Keratinocyte (primary cell): ENCODE data around the gene CAT. TPM values are rescaled to one million over a fixed set of nuclear protein-coding genes. Genes with fewer than 3 reads are reported as not detected.

Experiments
- DNase-seq: peaks from one replicate; pipeline ENCODE4 v3.0.0-alpha.2; 2011; ENCODE audit warnings: low read depth, missing footprints, low spot score
- FAIRE-seq: peaks from 2 replicates; lab custom pipeline; 2011; peaks lifted over from hg19 to GRCh38; lab: Jason Lieb, UNC
- H2AFZ ChIP-seq: 2 replicates; pipeline ENCODE4 v1.6.0; 2012; ENCODE audit warnings: low read length, control low read depth, inconsistent platforms; ENCODE audit not compliant: control insufficient read depth
- H3K27ac ChIP-seq: 2 replicates; pipeline ENCODE4 v1.5.1; 2011; ENCODE audit warnings: low read length; ENCODE audit not compliant: control insufficient read depth, insufficient read depth
- H3K27me3 ChIP-seq: 3 replicates; pipeline ENCODE4 v1.6.0; 2011; ENCODE audit warnings: low read length; ENCODE audit not compliant: control insufficient read depth, insufficient read depth; ENCODE audit errors: extremely low read depth
- H3K36me3 ChIP-seq, 2 experiments: 2 replicates in 1 of 2; 3 replicates in 1 of 2; pipeline ENCODE4 v1.5.1; 2011; ENCODE audit warnings: low read length in 2 of 2, mild to moderate bottlenecking in 1 of 2; ENCODE audit not compliant: control insufficient read depth in 2 of 2, insufficient read depth in 2 of 2; ENCODE audit errors: extremely low read depth in 1 of 2
- H3K4me1 ChIP-seq: 3 replicates; pipeline ENCODE4 v1.5.1; 2011; ENCODE audit warnings: low read length; ENCODE audit not compliant: control insufficient read depth, insufficient read depth; ENCODE audit errors: extremely low read depth
- H3K4me2 ChIP-seq: 3 replicates; pipeline ENCODE4 v1.6.0; 2011; ENCODE audit warnings: low read depth, low read length; ENCODE audit not compliant: control insufficient read depth, insufficient read depth; ENCODE audit errors: extremely low read depth
- H3K4me3 ChIP-seq, 3 experiments: fragments of 200-600 bp in 1 of 3; sonication (generic) in 1 of 3; 2 replicates in 2 of 3; 3 replicates in 1 of 3; pipeline ENCODE4 v1.5.1; 2011 to 2016; ENCODE audit warnings: low read length in 3 of 3, mild to moderate bottlenecking in 3 of 3, control low read depth in 2 of 3, inconsistent platforms in 1 of 3, low read depth in 1 of 3, mixed read lengths in 1 of 3, mixed run types in 1 of 3, moderate library complexity in 1 of 3; ENCODE audit not compliant: control insufficient read depth in 2 of 3, insufficient read depth in 2 of 3; ENCODE audit errors: extremely low read depth in 1 of 3
- H3K79me2 ChIP-seq: 2 replicates; pipeline ENCODE4 v1.6.0; 2012; ENCODE audit warnings: low read length; ENCODE audit not compliant: control insufficient read depth, insufficient read depth
- H3K9ac ChIP-seq: 3 replicates; pipeline ENCODE4 v1.6.0; 2011; ENCODE audit warnings: low read length; ENCODE audit not compliant: control insufficient read depth, insufficient read depth; ENCODE audit errors: extremely low read depth
- H3K9me1 ChIP-seq: 3 replicates; pipeline ENCODE4 v1.6.0; 2011; ENCODE audit warnings: low read length; ENCODE audit not compliant: control insufficient read depth, insufficient read depth; ENCODE audit errors: extremely low read depth
- H3K9me3 ChIP-seq: 2 replicates; pipeline ENCODE4 v1.5.1; 2012; ENCODE audit warnings: low read depth, low read length; ENCODE audit not compliant: control insufficient read depth
- H4K20me1 ChIP-seq: 3 replicates; pipeline ENCODE4 v1.6.0; 2011; ENCODE audit warnings: low read length; ENCODE audit not compliant: control insufficient read depth, insufficient read depth; ENCODE audit errors: extremely low read depth
- EZH2 ChIP-seq: IDR thresholded peaks from one replicate; pipeline ENCODE4 v1.6.1; 2012; ENCODE audit warnings: inconsistent platforms, mild to moderate bottlenecking, low read length, moderate library complexity
- dilution Hi-C: fragments of 300-500 bp; cut with MboI; formaldehyde crosslinking; loops from one replicate; pipeline ENCODE4 v1.7.0; 2020; ENCODE audit warnings: low sequenced_read_pairs; ENCODE audit not compliant: extremely low pct_ligation_motif_present
- polyA plus RNA-seq, 5 experiments: library from polyadenylated mRNA; depleted of rRNA in 3 of 5; stranded (reverse) in 3 of 5; stranded (forward) in 1 of 5; unstranded in 1 of 5; fragments of >200 nt; gene quantifications; 1 replicate in 1 of 5; 2 replicates in 3 of 5; 3 replicates in 1 of 5; pipeline versions ENCODE4 v1.2.1 to v1.2.3, GENCODE V29; 2011 to 2012; ENCODE audit warnings: missing spikeins in 2 of 5, low read depth in 1 of 5, low replicate concordance in 1 of 5
- TF ChIP-seq, protein P1 (sequence below), 3 experiments: IDR thresholded peaks in 1 of 3; conservative IDR thresholded peaks in 1 of 3; optimal IDR thresholded peaks in 1 of 3; 2 replicates in 2 of 3; 3 replicates in 1 of 3; pipeline versions ENCODE3 to v1.5.1; 2011; ENCODE audit warnings: low read length in 3 of 3, mild to moderate bottlenecking in 3 of 3, moderate library complexity in 2 of 3, control low read depth in 1 of 3, inconsistent platforms in 1 of 3; ENCODE audit not compliant: insufficient read depth in 2 of 3; ENCODE audit errors: extremely low read depth in 1 of 3

Gene CAT
- polyA plus RNA-seq, 1 donor (not counting 4 experiments of a cell fraction or from before 2014, with no cell fraction given) = 94.8 TPM

DNA sequence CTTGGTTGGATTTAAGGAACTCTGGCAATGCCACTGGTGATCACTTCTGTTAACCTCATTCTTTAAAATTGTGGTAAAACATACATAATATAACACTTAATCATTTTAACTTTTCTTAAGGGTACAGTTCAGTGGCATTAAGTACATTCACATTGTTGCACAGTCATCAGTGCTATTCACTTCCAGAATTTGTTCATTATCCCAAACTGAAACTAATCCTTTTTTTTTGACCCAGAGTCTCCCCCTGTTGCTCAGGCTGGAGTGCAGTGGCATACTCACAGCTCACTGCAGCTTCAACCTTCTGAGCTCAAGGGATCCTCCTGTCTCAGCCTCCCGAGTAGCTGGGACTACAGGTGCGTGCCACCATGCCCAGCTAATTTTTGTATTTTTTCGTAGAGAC is 64.2 kb downstream of the CAT start:
- dilution Hi-C loops = no loop called here
- FAIRE-seq (no peak), DNase-seq (no peak)
- no peaks in the 10 kb centered on the region for H4K20me1 ChIP-seq
- H3K79me2 ChIP-seq = no peaks in the 10 kb centered on the region
- H2AFZ ChIP-seq = no peak overlapping the region
- TF ChIP-seq, protein P1, sequence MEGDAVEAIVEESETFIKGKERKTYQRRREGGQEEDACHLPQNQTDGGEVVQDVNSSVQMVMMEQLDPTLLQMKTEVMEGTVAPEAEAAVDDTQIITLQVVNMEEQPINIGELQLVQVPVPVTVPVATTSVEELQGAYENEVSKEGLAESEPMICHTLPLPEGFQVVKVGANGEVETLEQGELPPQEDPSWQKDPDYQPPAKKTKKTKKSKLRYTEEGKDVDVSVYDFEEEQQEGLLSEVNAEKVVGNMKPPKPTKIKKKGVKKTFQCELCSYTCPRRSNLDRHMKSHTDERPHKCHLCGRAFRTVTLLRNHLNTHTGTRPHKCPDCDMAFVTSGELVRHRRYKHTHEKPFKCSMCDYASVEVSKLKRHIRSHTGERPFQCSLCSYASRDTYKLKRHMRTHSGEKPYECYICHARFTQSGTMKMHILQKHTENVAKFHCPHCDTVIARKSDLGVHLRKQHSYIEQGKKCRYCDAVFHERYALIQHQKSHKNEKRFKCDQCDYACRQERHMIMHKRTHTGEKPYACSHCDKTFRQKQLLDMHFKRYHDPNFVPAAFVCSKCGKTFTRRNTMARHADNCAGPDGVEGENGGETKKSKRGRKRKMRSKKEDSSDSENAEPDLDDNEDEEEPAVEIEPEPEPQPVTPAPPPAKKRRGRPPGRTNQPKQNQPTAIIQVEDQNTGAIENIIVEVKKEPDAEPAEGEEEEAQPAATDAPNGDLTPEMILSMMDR (optimal IDR thresholded peaks at IDR 0.05 in 1 of 3, IDR thresholded peaks at IDR 0.05 in 1 of 3, conservative IDR thresholded peaks at IDR 0.05 in 1 of 3; ENCODE audit: extremely low read depth in 1 of 3, insufficient read depth in 2 of 3, low read length in 3 of 3) = no peak
- TF ChIP-seq EZH2 = no peak
- no peak overlapping the region for H3K4me2 ChIP-seq
- no peak overlapping the region for H3K9ac ChIP-seq
- no peaks in the 10 kb centered on the region for H3K36me3 ChIP-seq
- H3K27ac ChIP-seq = no peak overlapping the region
- no peak overlapping the region for H3K4me3 ChIP-seq
- H3K9me3 ChIP-seq = no peaks in the 10 kb centered on the region
- H3K9me1 ChIP-seq = no peaks in the 10 kb centered on the region
- H3K4me1 ChIP-seq = peaks cover 2% of the 10 kb centered on the region
- peaks cover 3% of the 10 kb centered on the region for H3K27me3 ChIP-seq

DNA sequence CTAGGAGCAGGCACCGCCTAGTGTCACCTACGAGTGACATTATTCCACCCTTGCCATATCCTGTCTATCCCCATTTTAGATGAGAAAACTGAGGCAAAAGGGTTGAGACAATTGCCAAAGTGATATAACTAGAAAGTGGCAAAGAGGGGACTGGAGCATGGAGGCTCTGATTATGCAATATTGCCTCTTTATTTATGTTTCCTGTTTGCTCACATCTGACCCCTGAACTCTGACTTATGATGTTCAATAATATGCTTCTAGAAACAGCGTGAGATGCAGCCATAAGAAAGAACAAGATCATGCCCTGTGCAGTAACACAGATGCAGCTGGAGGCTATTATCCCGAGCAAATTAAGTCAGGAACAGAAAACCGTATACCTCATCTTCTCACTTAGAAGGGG is 67.1 kb downstream of the CAT start:
- Histone ChIP-seq H2AFZ (no peak overlapping the region), H3K9me1 (no peaks in the 10 kb centered on the region), H3K9ac (no peak overlapping the region), H3K4me2 (no peak overlapping the region), H3K27ac (no peak overlapping the region), H3K9me3 (no peaks in the 10 kb centered on the region), H3K27me3 (no peaks in the 10 kb centered on the region), H3K4me1 (peaks cover 2% of the 10 kb centered on the region), H3K4me3 (no peak overlapping the region), H3K79me2 (no peaks in the 10 kb centered on the region), H3K36me3 (no peaks in the 10 kb centered on the region), H4K20me1 (no peaks in the 10 kb centered on the region)
- no peak for TF ChIP-seq EZH2
- TF ChIP-seq, protein P1 (optimal IDR thresholded peaks at IDR 0.05 in 1 of 3, IDR thresholded peaks at IDR 0.05 in 1 of 3, conservative IDR thresholded peaks at IDR 0.05 in 1 of 3; ENCODE audit: extremely low read depth in 1 of 3, insufficient read depth in 2 of 3, low read length in 3 of 3) = no peak
- DNase-seq (no peak), FAIRE-seq (no peak)
- dilution Hi-C loops = no loop called here
